K562 (cell line): ENCODE results near the gene SPON1. TPM values are rescaled to one million over a fixed set of nuclear protein-coding genes. Genes with fewer than 3 reads are reported as not detected.
A peak's percentile ranks its signal among the peaks of the same experiment; 100 is the strongest.

ENCODE experiments used
- CEBPG ChIP-seq, 3 experiments: fragments of 200-800 bp in 1 of 3; sonication (Bioruptor generic) in 1 of 3; sonication (generic) in 1 of 3; formaldehyde crosslinking in 1 of 3; IDR thresholded peaks in 2 of 3; conservative IDR thresholded peaks in 1 of 3; 2 replicates each; pipeline versions ENCODE4 v1.6.1 to v1.8.0; 2016 to 2022; ENCODE audit warnings: missing compliant biosample characterization in 2 of 3, missing genetic modification characterization in 2 of 3, mild to moderate bottlenecking in 1 of 3, missing genetic modification reagents in 1 of 3
- CGGBP1 ChIP-seq: fragments of 250-450 bp; sonication (Bioruptor Pico); IDR thresholded peaks from 2 replicates; pipeline ENCODE4 v1.9.0; 2021; ENCODE audit warnings: mild to moderate bottlenecking
- CREB3 ChIP-seq: fragments of 450-650 bp; conservative IDR thresholded peaks from 2 replicates; pipeline ENCODE4 v1.6.1; 2016; ENCODE audit warnings: missing genetic modification characterization, low read depth, mild to moderate bottlenecking, missing compliant biosample characterization, moderate library complexity
- HINFP ChIP-seq: fragments of 450-650 bp; conservative IDR thresholded peaks from 2 replicates; pipeline ENCODE4 v1.6.1; 2016; ENCODE audit warnings: missing genetic modification characterization, low read depth, mild to moderate bottlenecking, control low read depth, missing compliant biosample characterization
- MTF1 ChIP-seq: fragments of 250-450 bp; sonication (Bioruptor Pico); IDR thresholded peaks from 2 replicates; pipeline ENCODE4 v1.9.0; 2021; ENCODE audit warnings: moderate library complexity, mild to moderate bottlenecking, inconsistent platforms, borderline replicate concordance
- MYC ChIP-seq, 2 experiments: fragments of 250-450 bp in 1 of 2; sonication (Bioruptor Pico) in 1 of 2; IDR thresholded peaks; 2 replicates each; pipeline versions ENCODE4 v1.5.1 to v1.6.1; 2012 to 2021; ENCODE audit warnings: low read depth in 2 of 2, borderline replicate concordance in 1 of 2, improper control_type of control experiment in 1 of 2, low read length in 1 of 2, mild to moderate bottlenecking in 1 of 2, moderate library complexity in 1 of 2
- NCOR1 ChIP-seq: fragments of 450-650 bp; IDR thresholded peaks from 2 replicates; pipeline ENCODE4 v1.6.1; 2016; ENCODE audit warnings: mild to moderate bottlenecking, moderate library complexity
- OTX1 ChIP-seq: fragments of 450-650 bp; formaldehyde crosslinking; IDR thresholded peaks from 2 replicates; pipeline ENCODE4 v1.4.0; 2022; ENCODE audit warnings: mild to moderate bottlenecking
- REST ChIP-seq, 2 experiments: fragments of 450-650 bp; formaldehyde crosslinking in 1 of 2; IDR thresholded peaks; 2 replicates each; pipeline versions ENCODE4 v1.4.0 to v1.6.1; 2014 to 2020; ENCODE audit warnings: mild to moderate bottlenecking in 2 of 2, borderline replicate concordance in 1 of 2, low read depth in 1 of 2
- RFX1 ChIP-seq: fragments of 450-650 bp; IDR thresholded peaks from 2 replicates; pipeline ENCODE4 v1.6.1; 2016; ENCODE audit warnings: mild to moderate bottlenecking, moderate library complexity
- SAP30 ChIP-seq: fragments of 200-600 bp; sonication (generic); IDR thresholded peaks from 2 replicates; pipeline ENCODE4 v1.6.1; 2012; ENCODE audit warnings: borderline replicate concordance, low read depth, mild to moderate bottlenecking, moderate library complexity, low read length, control low read depth, inconsistent platforms; ENCODE audit not compliant: insufficient read depth, poor library complexity, severe bottlenecking
- TAF9B ChIP-seq: fragments of 450-650 bp; IDR thresholded peaks from 2 replicates; pipeline ENCODE4 v1.6.1; 2018; ENCODE audit warnings: mild to moderate bottlenecking; ENCODE audit not compliant: partially characterized antibody
- YY1 ChIP-seq, 3 experiments: IDR thresholded peaks; 2 replicates each; pipeline ENCODE4 v1.6.1; 2011; ENCODE audit warnings: low read length in 2 of 3, mild to moderate bottlenecking in 2 of 3, moderate library complexity in 2 of 3, borderline replicate concordance in 1 of 3, control low read depth in 1 of 3, low read depth in 1 of 3; ENCODE audit not compliant: insufficient read depth in 3 of 3, insufficient replicate concordance in 2 of 3, control insufficient read depth in 1 of 3, insufficient read length in 1 of 3; ENCODE audit errors: extremely low read depth in 1 of 3
- ZNF354B ChIP-seq: fragments of 250-450 bp; sonication (Bioruptor Pico); IDR thresholded peaks from 2 replicates; pipeline ENCODE4 v1.4.0; 2020
- polyA plus RNA-seq, 8 experiments: library from polyadenylated mRNA; depleted of rRNA in 4 of 8; stranded (reverse) in 5 of 8; unstranded in 3 of 8; fragments of >200 nt; fragmentation: Nextera tagmentation in 2 of 8; fragmentation: Illumina TruSeq in 1 of 8; extraction: Ambion mirVana in 2 of 8; extraction: Trizol in 1 of 8; gene quantifications; 2 replicates each; pipeline versions ENCODE4 v1.2.1 to v1.2.3, GENCODE V29; 2011 to 2014; ENCODE audit warnings: inconsistent platforms in 1 of 8, missing spikeins in 1 of 8
- total RNA-seq, 7 experiments: library from RNA; depleted of rRNA in 6 of 7; stranded (reverse); fragments of >200 nt in 6 of 7; fragmentation: Illumina TruSeq in 2 of 7; extraction: Trizol in 2 of 7; gene quantifications; 2 replicates each; pipeline versions ENCODE4 v1.2.1 to v1.2.3, GENCODE V29; 2011 to 2021; ENCODE audit warnings: low replicate concordance in 1 of 7

SPON1 gene
- total and polyA plus RNA-seq, 9 of the 15 experiments (the other 6 are each of a cell fraction or from before 2014, with no cell fraction given) = 0.04 to 0.06 TPM; not detected in 7

GRCh38 chr11:13924801-13925327 lies 37.7 kb upstream of the SPON1 start (continued):
- TF ChIP-seq REST (IDR thresholded peaks at IDR 0.05; ENCODE audit: borderline replicate concordance) (no peak), REST (CRISPR knock-in tag; IDR thresholded peaks at IDR 0.05; ENCODE audit: low read depth) (no peak), MYC (IDR thresholded peaks at IDR 0.05; ENCODE audit: low read depth, low read length) (peak; percentile 75), MYC (CRISPR knock-in tag; IDR thresholded peaks at IDR 0.05; ENCODE audit: borderline replicate concordance, low read depth) (no peak), NCOR1 (no peak), OTX1 (CRISPR knock-in tag) (0 out of 2 replicates have a peak, but pooled peaks have one; percentile 49), CREB3 (no peak), SAP30 (no peak), TAF9B (no peak), HINFP (no peak), RFX1 (no peak), MTF1 (no peak), ZNF354B (CRISPR knock-in tag) (peak; percentile 39; the same call in 1 of the 2 replicates), CGGBP1 (CRISPR knock-in tag) (no peak), YY1 (IDR thresholded peaks at IDR 0.05; ENCODE audit: borderline replicate concordance in 1 of 3, control insufficient read depth in 1 of 3, extremely low read depth in 1 of 3, insufficient read depth in 3 of 3, insufficient read length in 1 of 3, insufficient replicate concordance in 2 of 3, low read depth in 1 of 3, low read length in 2 of 3) (no peak), CEBPG (CRISPR knock-in tag; IDR thresholded peaks at IDR 0.05) (peak; percentile 91), CEBPG (tag; conservative IDR thresholded peaks at IDR 0.05 in 1 of 2, IDR thresholded peaks at IDR 0.05 in 1 of 2) (peak; percentile 93 to 96)
